Activated T-helper 17 cell treated with anti-CD3 and anti-CD28 coated beads, Interleukin-2, amount 50 U/mL, for 72 hours (primary cell): ENCODE measurements around the gene PEX14. TPM values are rescaled to one million over a fixed set of nuclear protein-coding genes. Genes with fewer than 3 reads are reported as not detected.

Experiments used
- ATAC-seq: fragments of 150-1000 bp; cut with Tn5 transposase; replicated peaks from 2 replicates; pipeline ENCODE4 v1.10.0; 2021; ENCODE audit warnings: mild to moderate bottlenecking, moderate library complexity
- H3K27ac Mint-ChIP-seq: one replicate; pipeline ENCODE4 v1.8.0; 2022; ENCODE audit warnings: mixed read lengths
- H3K27me3 Mint-ChIP-seq: one replicate; pipeline ENCODE4 v1.8.0; 2022; ENCODE audit warnings: mixed read lengths
- H3K36me3 Mint-ChIP-seq: one replicate; pipeline ENCODE4 v1.8.0; 2022; ENCODE audit warnings: low read depth, mild to moderate bottlenecking, mixed read lengths
- H3K4me1 Mint-ChIP-seq: one replicate; pipeline ENCODE4 v1.8.0; 2022; ENCODE audit warnings: mixed read lengths
- H3K4me3 Mint-ChIP-seq: one replicate; pipeline ENCODE4 v1.8.0; 2022; ENCODE audit warnings: mild to moderate bottlenecking, mixed read lengths
- H3K9me3 Mint-ChIP-seq: one replicate; pipeline ENCODE4 v1.8.0; 2022; ENCODE audit warnings: mixed read lengths
- total RNA-seq, 2 donors: library from RNA; stranded (reverse); gene quantifications; one replicate each; pipeline ENCODE4 v1.2.3, GENCODE V29; 2022

PEX14 gene
- total RNA-seq, 2 donors from 2014 or later, result 18.4 to 21.7 TPM

DNA sequence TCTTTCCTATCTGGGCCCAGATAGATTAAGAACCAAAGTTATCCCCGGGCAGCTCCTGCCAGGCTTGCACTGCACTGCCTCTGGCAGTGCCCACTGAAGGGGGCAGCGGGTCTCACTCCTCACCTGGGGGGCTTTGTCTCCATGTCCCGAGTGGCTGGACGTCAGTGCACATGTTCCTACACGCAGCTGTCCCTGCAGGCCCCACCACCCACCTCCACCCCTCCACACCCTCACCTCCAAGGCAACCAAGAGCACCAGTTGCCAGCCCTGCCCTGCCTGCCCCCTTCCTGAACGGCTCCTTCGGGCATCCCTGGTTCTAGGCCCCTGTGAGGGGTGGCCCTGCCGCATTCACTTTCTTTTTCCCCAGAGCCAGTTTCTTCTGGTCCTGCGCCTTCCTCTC is 147.2 kb downstream of the PEX14 start:
- Mint-ChIP-seq H3K4me1 (no peaks in the 10 kb centered on the region), H3K36me3 (peaks cover 21% of the 10 kb centered on the region), H3K4me3 (no peak overlapping the region), H3K27ac (no peak overlapping the region), H3K27me3 (no peaks in the 10 kb centered on the region), H3K9me3 (no peaks in the 10 kb centered on the region)
- ATAC-seq, result no peak

- ATAC-seq, result no peak
- H3K9me3 Mint-ChIP-seq, result no peaks in the 10 kb centered on the region
- no peaks in the 10 kb centered on the region for H3K27me3 Mint-ChIP-seq
- no peak overlapping the region for H3K4me3 Mint-ChIP-seq
- no peaks in the 10 kb centered on the region for H3K4me1 Mint-ChIP-seq
- no peak overlapping the region for H3K27ac Mint-ChIP-seq
- H3K36me3 Mint-ChIP-seq, result peaks cover 21% of the 10 kb centered on the region
Measured at GRCh38 chr1:10622910-10623685, 148.3 kb downstream of the PEX14 start.

GRCh38 chr1:10623686-10624145 is 149.0 kb downstream of the PEX14 start:
- H3K27ac Mint-ChIP-seq, result no peak overlapping the region
- peaks cover 21% of the 10 kb centered on the region for H3K36me3 Mint-ChIP-seq
- H3K27me3 Mint-ChIP-seq, result no peaks in the 10 kb centered on the region
- H3K9me3 Mint-ChIP-seq, result no peaks in the 10 kb centered on the region
- H3K4me1 Mint-ChIP-seq, result no peaks in the 10 kb centered on the region
- no peak for ATAC-seq
- H3K4me3 Mint-ChIP-seq, result no peak overlapping the region

DNA sequence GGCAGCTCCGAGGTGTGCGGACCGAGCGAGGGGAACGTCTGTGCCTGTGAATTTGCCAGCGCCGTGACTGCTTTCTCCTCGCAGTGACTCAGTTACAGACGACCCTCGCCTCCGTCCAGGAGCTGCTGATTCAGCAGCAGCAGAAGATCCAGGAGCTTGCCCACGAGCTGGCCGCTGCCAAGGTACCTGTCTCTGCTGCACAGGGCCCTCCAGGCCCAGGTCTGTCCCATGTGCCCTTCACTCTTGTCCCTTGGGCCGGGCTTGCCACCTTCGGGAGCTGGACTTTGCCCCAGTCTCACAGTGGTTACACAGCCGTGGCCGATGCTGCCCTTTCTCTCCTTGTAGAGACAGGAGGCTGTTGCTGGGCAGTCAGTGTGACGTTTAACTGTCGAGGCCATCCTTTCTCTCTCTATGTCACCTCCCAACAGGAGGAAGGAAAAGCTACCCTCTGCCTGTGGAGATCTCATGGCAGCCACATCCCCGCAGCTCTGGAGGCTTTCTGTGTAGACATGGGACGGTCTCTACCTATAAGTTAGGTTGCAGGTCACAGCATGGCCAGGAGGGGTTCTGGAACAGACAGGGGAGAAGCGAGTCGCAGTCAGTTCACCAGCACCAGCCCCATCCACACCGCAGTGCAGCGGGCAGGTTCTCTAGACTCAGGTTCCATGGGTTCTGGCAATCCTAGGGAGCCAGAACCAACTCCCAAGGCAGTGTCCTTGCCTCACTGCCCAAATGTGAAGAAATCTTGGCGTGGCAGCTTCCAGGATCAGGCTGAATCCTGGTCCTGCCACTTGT is 149.7 kb downstream of the PEX14 start:
- Mint-ChIP-seq H3K4me3 (no peak overlapping the region), H3K27me3 (no peaks in the 10 kb centered on the region), H3K9me3 (no peaks in the 10 kb centered on the region), H3K36me3 (peaks cover 21% of the 10 kb centered on the region), H3K4me1 (no peaks in the 10 kb centered on the region), H3K27ac (no peak overlapping the region)
- ATAC-seq, result no peak

- no peak overlapping the region for H3K4me3 Mint-ChIP-seq
- no peak overlapping the region for H3K27ac Mint-ChIP-seq
- H3K4me1 Mint-ChIP-seq, result no peaks in the 10 kb centered on the region
- H3K27me3 Mint-ChIP-seq, result no peaks in the 10 kb centered on the region
- no peaks in the 10 kb centered on the region for H3K9me3 Mint-ChIP-seq
- no peak for ATAC-seq
- H3K36me3 Mint-ChIP-seq, result peaks cover 21% of the 10 kb centered on the region
Measured at GRCh38 chr1:10625076-10625475, 150.3 kb downstream of the PEX14 start.

- no peak overlapping the region for H3K27ac Mint-ChIP-seq
- no peak overlapping the region for H3K4me3 Mint-ChIP-seq
- H3K4me1 Mint-ChIP-seq, result no peaks in the 10 kb centered on the region
- ATAC-seq, result no peak
- H3K36me3 Mint-ChIP-seq, result peaks cover 25% of the 10 kb centered on the region
- no peaks in the 10 kb centered on the region for H3K27me3 Mint-ChIP-seq
- no peaks in the 10 kb centered on the region for H3K9me3 Mint-ChIP-seq
Measured at GRCh38 chr1:10625554-10625953, 150.8 kb downstream of the PEX14 start.

- H3K27ac Mint-ChIP-seq, result no peak overlapping the region
- no peak overlapping the region for H3K4me3 Mint-ChIP-seq
- H3K27me3 Mint-ChIP-seq, result no peaks in the 10 kb centered on the region
- ATAC-seq, result no peak
- peaks cover 26% of the 10 kb centered on the region for H3K36me3 Mint-ChIP-seq
- H3K9me3 Mint-ChIP-seq, result no peaks in the 10 kb centered on the region
- no peaks in the 10 kb centered on the region for H3K4me1 Mint-ChIP-seq
Measured at GRCh38 chr1:10626131-10626731, 151.5 kb downstream of the PEX14 start.

DNA sequence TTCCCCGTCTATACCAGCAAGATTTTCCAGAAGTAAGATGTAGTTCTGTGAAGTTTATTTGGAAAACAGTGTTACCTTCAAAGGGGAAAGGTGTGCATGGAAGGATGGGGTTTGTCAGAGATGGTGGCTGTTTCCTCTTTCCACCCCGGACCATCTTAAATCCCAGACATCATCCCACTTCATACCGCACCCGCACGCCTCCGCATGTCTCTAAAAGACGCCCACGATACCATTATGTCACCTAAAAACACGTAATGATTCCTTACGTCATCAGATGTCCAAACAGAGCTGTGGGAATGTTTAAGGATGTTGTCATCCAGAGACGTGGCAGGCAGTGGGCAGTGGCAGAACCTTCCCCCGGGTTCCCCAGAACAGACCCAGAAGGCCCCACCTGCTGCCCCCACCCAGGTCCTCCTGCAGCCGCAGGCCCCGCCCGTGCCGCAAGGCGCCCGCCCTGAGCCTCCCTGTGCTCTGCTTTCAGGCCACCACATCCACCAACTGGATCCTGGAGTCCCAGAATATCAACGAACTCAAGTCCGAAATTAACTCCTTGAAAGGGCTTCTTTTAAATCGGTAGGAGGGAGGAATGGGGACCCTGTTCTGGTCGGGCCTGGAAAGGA is 152.2 kb downstream of the PEX14 start:
- Mint-ChIP-seq H3K9me3 (no peaks in the 10 kb centered on the region), H3K4me1 (no peaks in the 10 kb centered on the region)

DNA sequence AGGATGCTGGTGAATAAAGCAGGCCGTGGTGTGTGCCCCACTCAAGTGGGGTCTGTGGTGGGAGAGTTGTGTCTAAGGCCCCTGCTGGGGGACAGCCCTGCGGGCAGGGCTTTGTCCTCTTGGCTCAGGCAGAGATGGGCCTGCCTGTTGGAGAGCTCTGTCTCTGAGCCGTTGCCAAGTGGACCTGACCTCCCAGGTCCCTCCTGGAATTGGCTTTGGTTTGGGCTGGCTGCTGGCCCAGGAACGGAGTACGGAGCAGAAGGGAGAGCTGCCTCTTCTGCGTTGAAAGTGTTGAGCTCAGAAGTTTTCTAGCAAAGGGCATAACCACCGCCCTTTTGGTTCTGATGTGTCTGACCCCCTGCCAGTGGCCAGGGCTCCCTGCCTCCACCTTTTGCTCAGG is 153.9 kb downstream of the PEX14 start:
- no peaks in the 10 kb centered on the region for H3K27me3 Mint-ChIP-seq
- H3K27ac Mint-ChIP-seq, result no peak overlapping the region
- ATAC-seq, result no peak
- H3K4me1 Mint-ChIP-seq, result no peaks in the 10 kb centered on the region
- H3K9me3 Mint-ChIP-seq, result no peaks in the 10 kb centered on the region
- H3K36me3 Mint-ChIP-seq, result peaks cover 10% of the 10 kb centered on the region
- H3K4me3 Mint-ChIP-seq, result no peak overlapping the region

More for the DNA sequence above, 152.2 kb downstream of the PEX14 start:
- Mint-ChIP-seq H3K27ac (no peak overlapping the region), H3K4me3 (no peak overlapping the region), H3K27me3 (no peaks in the 10 kb centered on the region), H3K36me3 (peaks cover 25% of the 10 kb centered on the region)
- no peak for ATAC-seq

- H3K27me3 Mint-ChIP-seq, result no peaks in the 10 kb centered on the region
- no peak overlapping the region for H3K27ac Mint-ChIP-seq
- no peaks in the 10 kb centered on the region for H3K4me1 Mint-ChIP-seq
- peaks cover 8% of the 10 kb centered on the region for H3K36me3 Mint-ChIP-seq
- ATAC-seq, result no peak
- no peaks in the 10 kb centered on the region for H3K9me3 Mint-ChIP-seq
- H3K4me3 Mint-ChIP-seq, result no peak overlapping the region
Measured at GRCh38 chr1:10629091-10629815, 154.5 kb downstream of the PEX14 start.

DNA sequence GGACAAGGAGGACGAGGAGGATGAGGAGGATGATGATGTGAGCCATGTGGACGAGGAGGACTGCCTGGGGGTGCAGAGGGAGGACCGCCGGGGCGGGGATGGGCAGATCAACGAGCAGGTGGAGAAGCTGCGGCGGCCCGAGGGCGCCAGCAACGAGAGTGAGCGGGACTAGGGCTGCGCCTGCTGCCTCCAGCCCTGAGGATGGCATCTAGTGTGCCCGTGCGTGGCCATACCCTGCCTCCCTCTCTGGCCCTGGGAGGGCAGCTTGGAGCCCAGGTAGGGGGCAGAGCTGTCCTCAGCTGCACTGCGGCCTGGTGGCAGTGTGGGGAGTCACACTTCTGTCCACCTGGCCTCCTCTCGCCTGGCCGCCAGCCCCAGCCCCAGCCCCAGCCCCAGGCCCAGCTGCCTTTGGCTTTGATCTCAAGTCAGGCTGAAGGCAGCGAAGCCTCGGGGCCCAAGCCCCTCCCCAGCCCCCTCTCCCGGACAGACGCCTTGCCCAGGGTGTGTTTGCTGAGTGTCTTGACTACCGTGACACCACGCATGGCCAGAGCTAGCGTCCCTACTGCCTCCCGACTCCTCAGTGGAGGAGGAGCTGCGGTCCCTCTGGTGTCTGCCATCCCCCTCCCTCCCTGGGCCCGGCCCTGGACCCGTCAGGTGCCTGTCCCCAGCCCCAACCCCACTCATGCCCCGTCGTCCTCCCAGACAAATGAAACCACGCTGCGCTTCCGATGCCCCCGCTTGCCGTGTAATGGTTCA is 155.2 kb downstream of the PEX14 start:
- no peak overlapping the region for H3K4me3 Mint-ChIP-seq
- H3K4me1 Mint-ChIP-seq, result no peaks in the 10 kb centered on the region
- peaks cover 5% of the 10 kb centered on the region for H3K36me3 Mint-ChIP-seq
- no peak overlapping the region for H3K27ac Mint-ChIP-seq
- H3K9me3 Mint-ChIP-seq, result no peaks in the 10 kb centered on the region
- H3K27me3 Mint-ChIP-seq, result no peaks in the 10 kb centered on the region
- ATAC-seq, result no peak

GRCh38 chr1:10630661-10631120 is 155.9 kb downstream of the PEX14 start:
- H3K4me3 Mint-ChIP-seq, result no peak overlapping the region
- H3K4me1 Mint-ChIP-seq, result no peaks in the 10 kb centered on the region
- H3K27me3 Mint-ChIP-seq, result no peaks in the 10 kb centered on the region
- H3K36me3 Mint-ChIP-seq, result peaks cover 5% of the 10 kb centered on the region
- no peak for ATAC-seq
- H3K9me3 Mint-ChIP-seq, result no peaks in the 10 kb centered on the region
- H3K27ac Mint-ChIP-seq, result no peak overlapping the region

DNA sequence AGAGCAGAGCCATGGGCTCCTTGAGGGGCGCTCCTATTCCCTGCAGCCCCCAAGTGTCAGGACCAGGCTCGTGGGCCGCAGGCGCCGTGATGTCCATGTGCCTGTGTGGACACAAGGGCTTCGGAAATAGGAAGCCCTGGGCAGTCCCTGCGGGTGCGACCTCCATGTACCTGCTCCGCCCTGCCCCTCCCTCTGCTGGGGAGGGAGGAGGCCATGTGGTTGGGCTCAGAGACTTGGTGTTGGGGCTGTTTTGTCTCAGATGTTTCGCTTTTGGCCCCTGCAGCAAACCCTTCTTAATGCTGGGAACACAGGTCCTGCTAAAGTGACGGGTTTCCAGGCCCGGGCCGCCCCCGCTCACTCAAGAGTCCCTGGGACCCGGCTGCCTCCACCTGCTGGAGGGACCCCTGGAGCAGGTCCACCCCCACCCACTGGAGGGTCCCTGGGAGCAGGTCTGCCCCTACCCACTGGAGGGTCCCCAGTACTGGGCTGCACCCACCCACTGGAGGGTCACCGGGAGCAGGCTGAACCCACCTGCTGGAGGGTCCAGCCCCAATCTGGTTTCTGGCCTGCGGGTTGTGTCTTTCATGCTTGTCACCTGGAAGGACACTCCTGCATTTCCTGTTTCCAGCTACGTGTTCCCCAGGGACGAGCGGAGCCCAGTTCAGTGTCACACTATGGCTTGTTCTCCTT is 156.5 kb downstream of the PEX14 start:
- no peak overlapping the region for H3K4me3 Mint-ChIP-seq
- no peak overlapping the region for H3K27ac Mint-ChIP-seq
- H3K27me3 Mint-ChIP-seq, result no peaks in the 10 kb centered on the region
- H3K36me3 Mint-ChIP-seq, result peaks cover 5% of the 10 kb centered on the region
- H3K9me3 Mint-ChIP-seq, result no peaks in the 10 kb centered on the region
- no peaks in the 10 kb centered on the region for H3K4me1 Mint-ChIP-seq
- ATAC-seq, result no peak
